ENCODE measurements around the gene KDM8.

DNA sequence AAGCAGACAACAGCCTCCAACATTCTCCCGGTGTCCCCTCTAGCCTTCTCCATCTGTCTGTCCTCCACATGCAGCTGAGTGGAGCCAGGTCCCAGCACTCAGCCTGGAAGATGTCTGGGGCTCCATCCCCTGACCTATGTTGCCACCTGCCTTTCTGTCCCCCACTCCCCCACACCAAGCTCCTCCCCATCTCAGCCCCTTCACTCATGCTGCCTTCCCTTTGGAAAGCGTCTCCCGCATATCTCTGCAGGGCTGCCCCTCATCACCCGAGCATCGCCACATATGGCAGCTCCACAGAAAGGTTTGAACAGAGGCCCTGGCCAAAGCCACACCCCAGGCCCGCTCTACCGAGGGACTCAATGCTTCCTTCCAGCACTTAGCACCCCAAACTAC, 41.0 kb downstream of the KDM8 start:
- TF ChIP-seq GATA2 (IDR thresholded peaks at IDR 0.05; ENCODE audit: low read depth, low read length), result no peak
- no peak for TF ChIP-seq GATA3 (IDR thresholded peaks at IDR 0.05; ENCODE audit: low read depth, low read length)

Measured in SH-SY5Y (cell line).